H1 (cell line): Measurements from ENCODE around the gene IGLL5. TPM values are rescaled to one million over a fixed set of nuclear protein-coding genes. Genes with fewer than 3 reads are reported as not detected.

Experiments
- CTCF ChIA-PET: fragments of 300-600 bp; sonication (Branson Sonifier 250); formaldehyde crosslinking; loops from one replicate; lab custom pipeline; 2021; ENCODE audit not compliant: partially characterized antibody; lab: Charles Lee
- POLR2A ChIA-PET: fragments of 300-600 bp; sonication (Branson Sonifier 250); formaldehyde crosslinking; loops from one replicate; lab custom pipeline; 2021; ENCODE audit warnings: inconsistent platforms; ENCODE audit not compliant: partially characterized antibody; lab: Charles Lee
- DNase-seq, 2 experiments: peaks; one replicate each; pipeline versions ENCODE4 v3.0.0 to v3.0.0-alpha.2; 2010 to 2022; ENCODE audit warnings: low spot score in 2 of 2, low read depth in 1 of 2, mixed read lengths in 1 of 2
- FAIRE-seq: peaks from 2 replicates; lab custom pipeline; 2011; peaks lifted over from hg19 to GRCh38; lab: Jason Lieb, UNC
- H2AFZ ChIP-seq: 2 replicates; pipeline ENCODE4 v1.8.1; 2012; ENCODE audit warnings: low read length, inconsistent platforms
- H2AK5ac ChIP-seq: 2 replicates; pipeline ENCODE4 v1.6.1; 2013; ENCODE audit warnings: low read depth, low read length
- H2BK120ac ChIP-seq: replicated peaks from 2 replicates; pipeline ENCODE3; 2013; ENCODE audit warnings: low read depth, low read length, inconsistent platforms
- H2BK12ac ChIP-seq: 2 replicates; pipeline ENCODE4 v1.6.1; 2013; ENCODE audit warnings: low read depth, low read length
- H2BK15ac ChIP-seq: 2 replicates; pipeline ENCODE4 v1.6.1; 2013; ENCODE audit warnings: low read length
- H2BK20ac ChIP-seq: 2 replicates; pipeline ENCODE4 v1.6.1; 2013; ENCODE audit warnings: low read length
- H2BK5ac ChIP-seq: 2 replicates; pipeline ENCODE4 v1.6.1; 2013; ENCODE audit warnings: low read depth, low read length
- H3K14ac ChIP-seq: 2 replicates; pipeline ENCODE4 v1.6.1; 2013; ENCODE audit warnings: inconsistent platforms; ENCODE audit not compliant: insufficient read length
- H3K18ac ChIP-seq: 2 replicates; pipeline ENCODE4 v1.6.1; 2013; ENCODE audit warnings: low read length; ENCODE audit errors: extremely low read depth
- H3K23ac ChIP-seq: 2 replicates; pipeline ENCODE4 v1.6.1; 2013; ENCODE audit warnings: inconsistent platforms; ENCODE audit not compliant: insufficient read length
- H3K23me2 ChIP-seq: 2 replicates; pipeline ENCODE4 v1.6.1; 2013; ENCODE audit warnings: low read depth, low read length
- H3K27ac ChIP-seq: 2 replicates; pipeline ENCODE4 v1.6.1; 2011; ENCODE audit warnings: low read depth, low read length, inconsistent platforms
- H3K27me3 ChIP-seq, 4 experiments: replicated peaks in 1 of 4; 1 replicate in 1 of 4; 2 replicates in 3 of 4; pipeline versions ENCODE4 v1.6.1 to v1.8.1; 2011 to 2013; ENCODE audit warnings: low read length in 3 of 4, mild to moderate bottlenecking in 3 of 4, inconsistent platforms in 2 of 4, mixed read lengths in 2 of 4, moderate library complexity in 1 of 4; ENCODE audit not compliant: control insufficient read depth in 3 of 4, insufficient read depth in 3 of 4; ENCODE audit errors: extremely low read depth in 1 of 4
- H3K36me3 ChIP-seq, 4 experiments: 2 replicates each; pipeline versions ENCODE4 v1.6.1 to v1.8.1; 2011 to 2013; ENCODE audit warnings: mild to moderate bottlenecking in 4 of 4, low read length in 3 of 4, moderate library complexity in 2 of 4, control low read depth in 1 of 4, inconsistent platforms in 1 of 4; ENCODE audit not compliant: insufficient read depth in 4 of 4, control insufficient read depth in 2 of 4
- H3K4ac ChIP-seq: replicated peaks from 2 replicates; pipeline ENCODE3; 2013; ENCODE audit warnings: low read length, low read depth, mixed read lengths, inconsistent platforms; ENCODE audit not compliant: insufficient read length
- H3K4me1 ChIP-seq, 4 experiments: replicated peaks in 1 of 4; 1 replicate in 1 of 4; 2 replicates in 3 of 4; pipeline versions ENCODE4 v1.6.1 to v1.8.1; 2011 to 2013; ENCODE audit warnings: low read length in 3 of 4, inconsistent platforms in 2 of 4, mixed read lengths in 1 of 4; ENCODE audit not compliant: insufficient read depth in 4 of 4, control insufficient read depth in 3 of 4
- H3K4me2 ChIP-seq, 2 experiments: 2 replicates each; pipeline versions ENCODE4 v1.6.1 to v1.8.1; 2011 to 2013; ENCODE audit warnings: low read depth in 2 of 2, low read length in 2 of 2, control low read depth in 1 of 2, inconsistent platforms in 1 of 2, mild to moderate bottlenecking in 1 of 2; ENCODE audit not compliant: insufficient read depth in 1 of 2
- H3K4me3 ChIP-seq, 4 experiments: fragments of 200-600, 300-600 bp in 1 of 4; sonication (generic), shearing (Covaris generic), sonication (Bioruptor Twin) in 1 of 4; 2 replicates each; pipeline versions ENCODE4 v1.5.1 to v1.8.1; 2011 to 2016; ENCODE audit warnings: low read length in 4 of 4, low read depth in 3 of 4, control low read depth in 2 of 4, inconsistent platforms in 2 of 4, mild to moderate bottlenecking in 2 of 4, mixed read lengths in 1 of 4, moderate library complexity in 1 of 4; ENCODE audit not compliant: insufficient read depth in 2 of 4; ENCODE audit errors: extremely low read depth in 1 of 4
- H3K56ac ChIP-seq: replicated peaks from 2 replicates; pipeline ENCODE3; 2013; ENCODE audit warnings: low read depth, mild to moderate bottlenecking, mixed read lengths, low read length, inconsistent platforms; ENCODE audit not compliant: insufficient read length
- H3K79me1 ChIP-seq: 2 replicates; pipeline ENCODE4 v1.6.1; 2013; ENCODE audit warnings: low read depth, low read length, control low read depth
- H3K79me2 ChIP-seq, 2 experiments: 2 replicates each; pipeline versions ENCODE4 v1.6.1 to v1.8.1; 2012 to 2013; ENCODE audit warnings: low read length in 2 of 2, mild to moderate bottlenecking in 2 of 2, inconsistent platforms in 1 of 2; ENCODE audit not compliant: insufficient read depth in 2 of 2, control insufficient read depth in 1 of 2
- H3K9ac ChIP-seq, 4 experiments: replicated peaks in 1 of 4; 1 replicate in 1 of 4; 2 replicates in 3 of 4; pipeline versions ENCODE4 v1.6.1 to v1.8.1; 2011 to 2013; ENCODE audit warnings: low read depth in 3 of 4, low read length in 3 of 4, control low read depth in 2 of 4, mild to moderate bottlenecking in 2 of 4, moderate library complexity in 2 of 4, inconsistent platforms in 1 of 4; ENCODE audit errors: extremely low read depth in 1 of 4
- H3K9me3 ChIP-seq, 2 experiments: 2 replicates each; pipeline versions ENCODE4 v1.6.1 to v1.8.1; 2012 to 2013; ENCODE audit warnings: mild to moderate bottlenecking in 2 of 2, moderate library complexity in 2 of 2, control low read depth in 1 of 2, inconsistent platforms in 1 of 2, low read depth in 1 of 2, low read length in 1 of 2, mixed read lengths in 1 of 2; ENCODE audit not compliant: insufficient read depth in 2 of 2
- H4K20me1 ChIP-seq, 2 experiments: replicated peaks in 1 of 2; 2 replicates each; pipeline versions ENCODE3 to v1.8.1; 2011 to 2013; ENCODE audit warnings: inconsistent platforms in 2 of 2, low read length in 2 of 2, mild to moderate bottlenecking in 1 of 2; ENCODE audit not compliant: insufficient read depth in 2 of 2, control insufficient read depth in 1 of 2
- H4K5ac ChIP-seq: 2 replicates; pipeline ENCODE4 v1.6.1; 2013; ENCODE audit warnings: low read length, low read depth, mixed read lengths, inconsistent platforms; ENCODE audit not compliant: insufficient read length
- H4K8ac ChIP-seq: 2 replicates; pipeline ENCODE4 v1.8.0; 2013; ENCODE audit warnings: mild to moderate bottlenecking, moderate library complexity, low read length, inconsistent platforms; ENCODE audit not compliant: insufficient read depth; ENCODE audit errors: extremely low read depth
- H4K91ac ChIP-seq: replicated peaks from 2 replicates; pipeline ENCODE3; 2013; ENCODE audit warnings: low read length, mixed read lengths, inconsistent platforms; ENCODE audit not compliant: insufficient read length
- BRCA1 ChIP-seq: IDR thresholded peaks from 2 replicates; pipeline ENCODE4 v1.6.1; 2012; ENCODE audit warnings: low read depth, low read length, improper control_type of control experiment
- CEBPB ChIP-seq: IDR thresholded peaks from 2 replicates; pipeline ENCODE4 v1.6.1; 2012; ENCODE audit warnings: low read depth, low read length
- CHD2 ChIP-seq: IDR thresholded peaks from 2 replicates; pipeline ENCODE4 v1.6.1; 2012; ENCODE audit warnings: low read length, improper control_type of control experiment
- CREB1 ChIP-seq: IDR thresholded peaks from 2 replicates; pipeline ENCODE4 v1.6.1; 2012; ENCODE audit warnings: inconsistent platforms
- EGR1 ChIP-seq: IDR thresholded peaks from 2 replicates; pipeline ENCODE4 v1.6.1; 2011; ENCODE audit warnings: low read depth, low read length, borderline replicate concordance
- EP300 ChIP-seq, 2 experiments: IDR thresholded peaks; 1 replicate in 1 of 2; 2 replicates in 1 of 2; pipeline ENCODE4 v1.6.1; 2011 to 2012; ENCODE audit warnings: low read depth in 2 of 2, low read length in 2 of 2, mild to moderate bottlenecking in 2 of 2, borderline replicate concordance in 1 of 2, inconsistent platforms in 1 of 2, moderate library complexity in 1 of 2
- EZH2 ChIP-seq: fragments of 200-600 bp; sonication (generic); IDR thresholded peaks from 2 replicates; pipeline ENCODE4 v1.7.1; 2012; ENCODE audit warnings: low read depth, mild to moderate bottlenecking, moderate library complexity, low read length, inconsistent platforms; ENCODE audit not compliant: severe bottlenecking
- GABPA ChIP-seq: IDR thresholded peaks from 2 replicates; pipeline ENCODE4 v1.6.1; 2011; ENCODE audit warnings: mild to moderate bottlenecking, low read length, moderate library complexity, borderline replicate concordance; ENCODE audit not compliant: insufficient read depth
- KDM1A ChIP-seq: fragments of 200-600, 300-600 bp; sonication (generic); IDR thresholded peaks from 2 replicates; pipeline ENCODE4 v1.7.1; 2016; ENCODE audit warnings: mild to moderate bottlenecking, low read length, borderline replicate concordance
- MAFK ChIP-seq: IDR thresholded peaks from 2 replicates; pipeline ENCODE4 v1.6.1; 2012; ENCODE audit warnings: low read depth, mild to moderate bottlenecking, improper control_type of control experiment, low read length
- PHF8 ChIP-seq: fragments of 200-600 bp; sonication (generic); conservative IDR thresholded peaks from 2 replicates; pipeline ENCODE4 v1.7.1; 2012; ENCODE audit warnings: low read depth, mild to moderate bottlenecking, inconsistent platforms, low read length, moderate library complexity
- POLR2A ChIP-seq, 2 experiments: IDR thresholded peaks; 1 replicate in 1 of 2; 2 replicates in 1 of 2; pipeline ENCODE4 v1.6.1; 2011; ENCODE audit warnings: low read depth in 2 of 2, low read length in 2 of 2, mild to moderate bottlenecking in 2 of 2; ENCODE audit errors: control extremely low read depth in 1 of 2
- RBBP5 ChIP-seq: IDR thresholded peaks from 2 replicates; pipeline ENCODE4 v1.7.1; 2012; ENCODE audit warnings: low read depth, mild to moderate bottlenecking, inconsistent platforms, low read length, moderate library complexity, borderline replicate concordance
- RFX5 ChIP-seq: IDR thresholded peaks from 2 replicates; pipeline ENCODE4 v1.6.1; 2011; ENCODE audit warnings: low read depth, low read length, improper control_type of control experiment, borderline replicate concordance
- TBP ChIP-seq: IDR thresholded peaks from 2 replicates; pipeline ENCODE4 v1.6.1; 2011; ENCODE audit warnings: low read depth, low read length, improper control_type of control experiment
- TCF12 ChIP-seq: IDR thresholded peaks from 2 replicates; pipeline ENCODE4 v1.6.1; 2011; ENCODE audit warnings: low read depth, mild to moderate bottlenecking, low read length
- WGBS, 2 experiments: shearing (Covaris generic) in 1 of 2; methylation state at CpG; one replicate each; pipeline versions ENCODE4 v1.1.6 to v1.1.7; 2013 to 2015; ENCODE audit warnings: low lambda C conversion rate in 2 of 2, mixed read lengths in 2 of 2, inconsistent platforms in 1 of 2, low coverage in 1 of 2, missing lambda C conversion rate in 1 of 2; ENCODE audit not compliant: insufficient replicate concordance in 2 of 2, insufficient coverage in 1 of 2, insufficient read length in 1 of 2; ENCODE audit errors: extremely low coverage in 1 of 2, missing lambda C conversion rate in 1 of 2; 5-methylcytosine and 5-hydroxymethylcytosine counted together
- polyA plus RNA-seq, 7 experiments: library from polyadenylated mRNA; depleted of rRNA in 3 of 7; stranded (reverse) in 5 of 7; unstranded in 2 of 7; fragments of >200 nt in 5 of 7; fragments of 200-250 nt in 2 of 7; gene quantifications; 1 replicate in 5 of 7; 2 replicates in 1 of 7; 4 replicates in 1 of 7; pipeline versions ENCODE4 v1.2.1 to v1.2.3, GENCODE V29; 2011 to 2013; ENCODE audit warnings: missing spikeins in 2 of 7, mixed read lengths in 2 of 7
- total RNA-seq: library from RNA; stranded (reverse); fragmentation: NEBNext Ultra II Directional; extraction: Animal tissue kit (Norgen Biotek cat#: 25700); gene quantifications from 2 replicates; pipeline ENCODE4 v1.2.1, GENCODE V29; 2021

IGLL5 gene
- total and polyA plus RNA-seq, 2 of the 8 experiments (the other 6 are each of a cell fraction or from before 2014, with no cell fraction given), result not detected

DNA sequence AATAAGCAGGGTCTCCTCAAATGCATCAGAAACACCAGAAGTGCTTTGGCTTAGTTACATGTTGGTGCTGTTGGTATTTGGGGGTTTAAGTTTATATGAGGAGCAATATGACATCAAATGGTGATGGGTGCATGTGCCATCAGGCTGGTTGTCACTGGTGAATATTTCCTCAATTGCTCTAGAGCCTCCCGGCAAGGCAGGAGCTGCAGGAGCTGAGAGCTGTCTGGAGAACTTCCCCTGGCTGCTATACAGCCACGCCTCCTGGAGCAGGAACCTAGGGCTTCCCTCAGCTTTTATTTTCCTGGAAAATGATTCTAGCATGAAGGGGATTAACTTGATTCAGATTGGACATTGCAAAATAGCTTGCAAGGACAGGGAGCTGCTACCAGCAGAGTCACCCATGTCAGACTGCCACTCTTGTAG is 15.8 kb downstream of the IGLL5 start:
- no peak overlapping the region for H3K27ac ChIP-seq
- no peak overlapping the region for H2BK12ac ChIP-seq
- CTCF ChIA-PET, result no interaction called here
- no peak overlapping the region for H3K4me2 ChIP-seq
- H3K9ac ChIP-seq, result no peak overlapping the region
- no peak overlapping the region for H2AK5ac ChIP-seq
- H3K56ac ChIP-seq, result no peak overlapping the region
- no peak overlapping the region for H3K14ac ChIP-seq
- POLR2A ChIA-PET, result no interaction called here
- DNase-seq (no peak), FAIRE-seq (no peak)
- no peaks in the 10 kb centered on the region for H3K36me3 ChIP-seq
- no peak overlapping the region for H3K4ac ChIP-seq
- no peak overlapping the region for H4K8ac ChIP-seq
- H2BK15ac ChIP-seq, result no peak overlapping the region
- WGBS, 2 experiments, result 72% methylated on average over 2 of the region's 2 CpGs; no CpG with 5 or more reads in 1 of the 2 experiments
- H3K18ac ChIP-seq, result no peak overlapping the region
- no peaks in the 10 kb centered on the region for H3K4me1 ChIP-seq
- no peak overlapping the region for H2AFZ ChIP-seq
- H4K20me1 ChIP-seq, result no peaks in the 10 kb centered on the region
- H3K23me2 ChIP-seq, result no peaks in the 10 kb centered on the region
- no peak overlapping the region for H3K4me3 ChIP-seq
- no peak overlapping the region for H4K91ac ChIP-seq
- peaks cover 14 to 48% of the 10 kb centered on the region in 2 experiments; a peak in 3 of 4 replicates for H3K9me3 ChIP-seq
- no peak overlapping the region for H2BK120ac ChIP-seq
- peaks cover 4 to 25% (median 13%) of the 10 kb centered on the region in 4 experiments; a peak in 6 of 7 replicates for H3K27me3 ChIP-seq
- no peak overlapping the region for H2BK20ac ChIP-seq
- H4K5ac ChIP-seq, result no peak overlapping the region
- H3K79me1 ChIP-seq, result no peaks in the 10 kb centered on the region
- H3K23ac ChIP-seq, result no peak overlapping the region
- H2BK5ac ChIP-seq, result no peak overlapping the region
- H3K79me2 ChIP-seq, result no peaks in the 10 kb centered on the region
- TF ChIP-seq TBP (no peak), KDM1A (no peak), RBBP5 (no peak), TCF12 (no peak), CHD2 (no peak), MAFK (no peak), RFX5 (no peak), BRCA1 (no peak), CEBPB (no peak), CREB1 (no peak), POLR2A (IDR thresholded peaks at IDR 0.05; ENCODE audit: control extremely low read depth in 1 of 2, low read depth in 2 of 2, low read length in 2 of 2) (no peak), EZH2 (no peak), EP300 (IDR thresholded peaks at IDR 0.05; ENCODE audit: borderline replicate concordance in 1 of 2, low read depth in 2 of 2, low read length in 2 of 2) (no peak), EGR1 (no peak), GABPA (no peak), PHF8 (no peak)
